ENCODE measurements around the gene PANX1. TPM values are rescaled to one million over a fixed set of nuclear protein-coding genes. Genes with fewer than 3 reads are reported as not detected.

The PANX1 gene
- total RNA-seq, 1 donor from 2014 or later = 19.9 TPM

GRCh38 chr11:94147433-94147845 lies 18.8 kb downstream of the PANX1 start:
- Histone ChIP-seq H3K27me3 (ENCODE audit: low read depth) (no peaks in the 10 kb centered on the region), H3K4me1 (peaks cover 93% of the 10 kb centered on the region), H3K4me3 (no peak overlapping the region), H3K27ac (replicated peaks) (no peak overlapping the region), H3K36me3 (no peaks in the 10 kb centered on the region), H3K9me3 (replicated peaks) (no peaks in the 10 kb centered on the region)
- intact Hi-C loops (cut with micrococcal nuclease) = no loop called here
- no peak for DNase-seq
- no peak for TF ChIP-seq CTCF (IDR thresholded peaks at IDR 0.05; ENCODE audit: borderline replicate concordance)

GRCh38 chr11:94148189-94148588 lies 19.5 kb downstream of the PANX1 start:
- no peak overlapping the region for H3K27ac ChIP-seq (replicated peaks)
- H3K36me3 ChIP-seq = no peaks in the 10 kb centered on the region
- DNase-seq = no peak
- no peak overlapping the region for H3K4me3 ChIP-seq
- TF ChIP-seq CTCF (IDR thresholded peaks at IDR 0.05; ENCODE audit: borderline replicate concordance) = no peak
- intact Hi-C loops (cut with micrococcal nuclease) = no loop called here
- no peaks in the 10 kb centered on the region for H3K27me3 ChIP-seq (ENCODE audit: low read depth)
- no peaks in the 10 kb centered on the region for H3K9me3 ChIP-seq (replicated peaks)
- peaks cover 93% of the 10 kb centered on the region for H3K4me1 ChIP-seq

DNA sequence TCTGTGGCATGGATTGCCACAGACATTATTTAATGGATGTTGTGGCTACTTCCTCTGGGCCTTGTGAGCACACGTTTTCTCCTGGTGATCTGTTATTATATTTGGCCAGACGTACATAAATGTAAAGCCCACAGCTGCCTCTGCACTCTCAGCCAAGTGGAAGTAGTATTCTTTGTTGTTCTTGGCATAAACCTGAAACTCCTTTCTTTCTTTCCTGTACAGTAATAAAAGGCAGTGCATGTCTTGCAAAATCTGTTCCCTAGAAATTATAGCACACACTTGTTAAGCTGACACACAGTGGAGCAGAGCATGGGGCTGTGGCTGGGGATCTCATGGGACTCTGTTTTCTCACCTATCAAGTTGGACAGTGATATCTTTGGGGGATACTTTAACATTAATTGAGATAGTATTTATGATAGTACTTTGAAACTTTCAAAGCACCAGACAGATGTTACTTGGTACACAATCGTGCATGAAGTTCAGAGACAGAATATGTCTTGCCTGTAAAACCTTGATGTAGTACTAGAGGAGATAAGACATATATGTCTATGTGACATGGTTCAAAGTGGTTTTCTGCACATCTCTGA lies 20.9 kb downstream of the PANX1 start:
- TF ChIP-seq CTCF (IDR thresholded peaks at IDR 0.05; ENCODE audit: borderline replicate concordance) = no peak
- H3K27ac ChIP-seq (replicated peaks) = no peak overlapping the region
- intact Hi-C loops (cut with micrococcal nuclease) = no loop called here
- H3K9me3 ChIP-seq (replicated peaks) = no peaks in the 10 kb centered on the region
- DNase-seq = no peak
- H3K27me3 ChIP-seq (ENCODE audit: low read depth) = no peaks in the 10 kb centered on the region
- H3K4me1 ChIP-seq = peaks cover 84% of the 10 kb centered on the region
- H3K4me3 ChIP-seq = no peak overlapping the region
- peaks cover 6% of the 10 kb centered on the region for H3K36me3 ChIP-seq

DNA sequence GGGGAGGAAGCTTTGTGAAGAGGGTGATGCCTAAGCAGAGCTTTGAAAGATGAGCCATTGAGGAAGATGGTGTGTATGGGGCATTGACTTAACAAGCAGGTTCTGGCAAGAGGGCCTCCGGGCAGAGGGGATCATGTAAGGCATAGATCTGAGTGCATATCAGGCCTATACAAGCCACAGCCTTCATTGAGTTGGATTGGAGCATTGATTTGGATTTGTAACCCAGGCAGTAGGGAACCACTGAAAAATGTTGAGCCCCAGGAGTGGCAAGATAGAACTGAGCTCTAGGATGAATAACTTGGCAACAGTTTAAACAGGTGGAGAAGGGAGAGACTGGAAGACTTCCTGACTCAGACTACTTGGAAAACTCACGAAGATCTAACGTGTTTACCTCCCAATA lies 21.4 kb downstream of the PANX1 start:
- peaks cover 6% of the 10 kb centered on the region for H3K36me3 ChIP-seq
- no peaks in the 10 kb centered on the region for H3K9me3 ChIP-seq (replicated peaks)
- no peaks in the 10 kb centered on the region for H3K27me3 ChIP-seq (ENCODE audit: low read depth)
- no peak for TF ChIP-seq CTCF (IDR thresholded peaks at IDR 0.05; ENCODE audit: borderline replicate concordance)
- H3K27ac ChIP-seq (replicated peaks) = no peak overlapping the region
- peaks cover 79% of the 10 kb centered on the region for H3K4me1 ChIP-seq
- H3K4me3 ChIP-seq = no peak overlapping the region
- DNase-seq = no peak
- intact Hi-C loops (cut with micrococcal nuclease) = no loop called here

- no peak for TF ChIP-seq CTCF (IDR thresholded peaks at IDR 0.05; ENCODE audit: borderline replicate concordance)
- H3K27ac ChIP-seq (replicated peaks) = peak overlapping the region; percentile 83
- H3K36me3 ChIP-seq = peaks cover 6% of the 10 kb centered on the region
These were observed 22.4 kb downstream of the PANX1 start for GRCh38 chr11:94150704-94151685.

More at GRCh38 chr11:94150704-94151685, 22.4 kb downstream of the PANX1 start:
- no peak for DNase-seq
- Histone ChIP-seq H3K27me3 (ENCODE audit: low read depth) (no peaks in the 10 kb centered on the region), H3K9me3 (replicated peaks) (no peaks in the 10 kb centered on the region), H3K4me1 (peaks cover 70% of the 10 kb centered on the region), H3K4me3 (no peak overlapping the region)
- intact Hi-C loops (cut with micrococcal nuclease) = no loop called here

Measured in left ventricle myocardium inferior (tissue), 1 donor.